Loucy (cell line): ENCODE measurements around the gene GNGT1.
"Not testable (repeated sequence)": the region's sequence is repeated elsewhere in the genome, so short reads cannot be mapped to it uniquely, and the experiment has no call there.

Source experiments
- H2AFZ ChIP-seq: fragments of 200-600 bp; sonication (generic); 2 replicates; pipeline ENCODE4 v1.6.0; 2016; ENCODE audit warnings: antibody characterized with exemption, mild to moderate bottlenecking, low read length, moderate library complexity
- H3F3A ChIP-seq: fragments of 200-600 bp; 2 replicates; pipeline ENCODE4 v1.6.0; 2016; ENCODE audit warnings: antibody characterized with exemption, low read depth, mild to moderate bottlenecking
- H3K27me3 ChIP-seq: fragments of 200-600 bp; sonication (generic); 2 replicates; pipeline ENCODE4 v1.6.1; 2014; ENCODE audit warnings: low read length, mild to moderate bottlenecking; ENCODE audit not compliant: insufficient read depth, poor library complexity, severe bottlenecking
- H3K36me3 ChIP-seq: fragments of 200-600 bp; sonication (generic); 2 replicates; pipeline ENCODE4 v1.6.1; 2016; ENCODE audit warnings: low read length; ENCODE audit not compliant: insufficient read depth
- H3K4me1 ChIP-seq: fragments of 200-600 bp; sonication (generic); 2 replicates; pipeline ENCODE4 v1.5.1; 2014; ENCODE audit warnings: low read length, mild to moderate bottlenecking; ENCODE audit not compliant: insufficient read depth, poor library complexity, severe bottlenecking
- H3K4me2 ChIP-seq: fragments of 200-600 bp; sonication (generic); 2 replicates; pipeline ENCODE4 v1.6.0; 2014; ENCODE audit warnings: antibody characterized with exemption, low read length, low read depth, mild to moderate bottlenecking; ENCODE audit not compliant: poor library complexity, severe bottlenecking
- H3K4me3 ChIP-seq: fragments of 200-600 bp; sonication (generic); 2 replicates; pipeline ENCODE4 v1.5.1; 2014; ENCODE audit warnings: low read length, mild to moderate bottlenecking, mixed read lengths; ENCODE audit not compliant: poor library complexity, severe bottlenecking
- H3K79me2 ChIP-seq: fragments of 200-600 bp; sonication (generic); 2 replicates; pipeline ENCODE4 v1.6.1; 2014; ENCODE audit warnings: low read length; ENCODE audit not compliant: insufficient read depth
- H3K9ac ChIP-seq: fragments of 200-600 bp; sonication (generic); 2 replicates; pipeline ENCODE4 v1.6.0; 2014; ENCODE audit warnings: mild to moderate bottlenecking, low read depth, low read length, moderate library complexity; ENCODE audit not compliant: poor library complexity, severe bottlenecking
- H3K9me2 ChIP-seq: fragments of 200-600 bp; sonication (generic); replicated peaks from 2 replicates; pipeline ENCODE4 v1.6.1; 2016; ENCODE audit warnings: low read depth, low read length, mixed read lengths
- H3K9me3 ChIP-seq: fragments of 200-600 bp; sonication (generic); 2 replicates; pipeline ENCODE4 v1.6.1; 2014; ENCODE audit warnings: mild to moderate bottlenecking, antibody characterized with exemption, low read length, low read depth; ENCODE audit not compliant: insufficient read depth
- H4K20me1 ChIP-seq: fragments of 200-600 bp; sonication (generic); 2 replicates; pipeline ENCODE4 v1.6.0; 2014; ENCODE audit warnings: antibody characterized with exemption, low read length, mild to moderate bottlenecking; ENCODE audit not compliant: insufficient read depth, poor library complexity, severe bottlenecking
- EZH2phosphoT487 ChIP-seq: fragments of 200-600 bp; IDR thresholded peaks from 2 replicates; pipeline ENCODE4 v1.6.1; 2018; ENCODE audit warnings: antibody characterized with exemption, mild to moderate bottlenecking, moderate library complexity, borderline replicate concordance
- TF ChIP-seq, protein P1 (sequence below): fragments of 200-600 bp; sonication (generic); conservative IDR thresholded peaks from 2 replicates; pipeline ENCODE4 v1.5.1; 2014; ENCODE audit warnings: mild to moderate bottlenecking, antibody characterized with exemption, low read length

The GNGT1 gene

GRCh38 chr7:93910076-93910994 lies 4.0 kb downstream of the GNGT1 start:
- H3K4me3 ChIP-seq: no peak overlapping the region
- no peak overlapping the region for H3K4me2 ChIP-seq

GRCh38 chr7:93911242-93911641 lies 4.9 kb downstream of the GNGT1 start:
- H3K4me2 ChIP-seq, H3K9me2 ChIP-seq: not testable (repeated sequence)

More at GRCh38 chr7:93910076-93910994, 4.0 kb downstream of the GNGT1 start:
- no peak overlapping the region for H2AFZ ChIP-seq
- H3K9me2 ChIP-seq: no peaks in the 10 kb centered on the region
- H3K9me3 ChIP-seq: no peaks in the 10 kb centered on the region
- H4K20me1 ChIP-seq: no peaks in the 10 kb centered on the region
- no peaks in the 10 kb centered on the region for H3K27me3 ChIP-seq
- no peaks in the 10 kb centered on the region for H3K36me3 ChIP-seq
- H3K4me1 ChIP-seq: no peaks in the 10 kb centered on the region
- H3F3A ChIP-seq: no peaks in the 10 kb centered on the region
- H3K79me2 ChIP-seq: no peaks in the 10 kb centered on the region
- TF ChIP-seq EZH2phosphoT487: no peak
- TF ChIP-seq, protein P1, sequence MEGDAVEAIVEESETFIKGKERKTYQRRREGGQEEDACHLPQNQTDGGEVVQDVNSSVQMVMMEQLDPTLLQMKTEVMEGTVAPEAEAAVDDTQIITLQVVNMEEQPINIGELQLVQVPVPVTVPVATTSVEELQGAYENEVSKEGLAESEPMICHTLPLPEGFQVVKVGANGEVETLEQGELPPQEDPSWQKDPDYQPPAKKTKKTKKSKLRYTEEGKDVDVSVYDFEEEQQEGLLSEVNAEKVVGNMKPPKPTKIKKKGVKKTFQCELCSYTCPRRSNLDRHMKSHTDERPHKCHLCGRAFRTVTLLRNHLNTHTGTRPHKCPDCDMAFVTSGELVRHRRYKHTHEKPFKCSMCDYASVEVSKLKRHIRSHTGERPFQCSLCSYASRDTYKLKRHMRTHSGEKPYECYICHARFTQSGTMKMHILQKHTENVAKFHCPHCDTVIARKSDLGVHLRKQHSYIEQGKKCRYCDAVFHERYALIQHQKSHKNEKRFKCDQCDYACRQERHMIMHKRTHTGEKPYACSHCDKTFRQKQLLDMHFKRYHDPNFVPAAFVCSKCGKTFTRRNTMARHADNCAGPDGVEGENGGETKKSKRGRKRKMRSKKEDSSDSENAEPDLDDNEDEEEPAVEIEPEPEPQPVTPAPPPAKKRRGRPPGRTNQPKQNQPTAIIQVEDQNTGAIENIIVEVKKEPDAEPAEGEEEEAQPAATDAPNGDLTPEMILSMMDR: no peak
- no peak overlapping the region for H3K9ac ChIP-seq

DNA sequence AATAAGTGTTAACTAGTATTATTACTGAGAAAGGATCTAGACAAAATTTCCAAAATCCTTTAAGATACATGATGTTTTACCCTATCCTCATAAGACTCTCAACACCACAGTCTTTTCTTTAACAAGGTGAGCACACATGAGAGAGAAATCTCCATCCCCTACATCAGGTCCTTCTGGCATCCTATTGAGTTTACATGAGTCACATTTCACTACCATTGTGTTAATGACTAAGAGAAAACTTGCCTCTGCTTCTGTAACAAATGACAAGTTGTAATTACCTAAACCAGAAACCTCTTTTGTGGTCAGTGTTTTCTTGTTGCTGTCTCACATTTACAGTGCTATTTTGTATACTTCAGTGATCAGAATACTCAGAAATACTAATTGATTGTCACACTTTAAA lies 5.3 kb downstream of the GNGT1 start:
- not testable (repeated sequence) for H3K4me3 ChIP-seq, H3K9me2 ChIP-seq, H4K20me1 ChIP-seq, H3F3A ChIP-seq, H3K36me3 ChIP-seq, H3K27me3 ChIP-seq, H2AFZ ChIP-seq, H3K4me1 ChIP-seq, H3K4me2 ChIP-seq, H3K9ac ChIP-seq, H3K79me2 ChIP-seq, H3K9me3 ChIP-seq

More at GRCh38 chr7:93911242-93911641, 4.9 kb downstream of the GNGT1 start:
- not testable (repeated sequence) for H3K79me2 ChIP-seq, H3F3A ChIP-seq, H3K9me3 ChIP-seq, H4K20me1 ChIP-seq, H3K4me1 ChIP-seq, H3K36me3 ChIP-seq, H3K4me3 ChIP-seq, H3K27me3 ChIP-seq, H3K9ac ChIP-seq, H2AFZ ChIP-seq

GRCh38 chr7:93913197-93913596 lies 6.8 kb downstream of the GNGT1 start:
- TF ChIP-seq, protein P1: no peak
- TF ChIP-seq EZH2phosphoT487: no peak
- H3K4me2 ChIP-seq: no peak overlapping the region
- H3K9me2 ChIP-seq: no peaks in the 10 kb centered on the region
- H3K4me3 ChIP-seq: no peak overlapping the region
- no peaks in the 10 kb centered on the region for H4K20me1 ChIP-seq
- no peaks in the 10 kb centered on the region for H3K79me2 ChIP-seq
- H3K27me3 ChIP-seq: no peaks in the 10 kb centered on the region
- H3K36me3 ChIP-seq: no peaks in the 10 kb centered on the region
- H3F3A ChIP-seq: no peaks in the 10 kb centered on the region
- H3K9me3 ChIP-seq: no peaks in the 10 kb centered on the region
- H3K9ac ChIP-seq: no peak overlapping the region
- H3K4me1 ChIP-seq: no peaks in the 10 kb centered on the region
- H2AFZ ChIP-seq: no peak overlapping the region
